ENCODE results near the gene FKBP5. TPM values are rescaled to one million over a fixed set of nuclear protein-coding genes. Genes with fewer than 3 reads are reported as not detected.
"Not testable (repeated sequence)": the region's sequence is repeated elsewhere in the genome, so short reads cannot be mapped to it uniquely, and the experiment has no call there.

FKBP5 gene
- total RNA-seq, 1 experiment from 2014 or later = 28.3 TPM

DNA sequence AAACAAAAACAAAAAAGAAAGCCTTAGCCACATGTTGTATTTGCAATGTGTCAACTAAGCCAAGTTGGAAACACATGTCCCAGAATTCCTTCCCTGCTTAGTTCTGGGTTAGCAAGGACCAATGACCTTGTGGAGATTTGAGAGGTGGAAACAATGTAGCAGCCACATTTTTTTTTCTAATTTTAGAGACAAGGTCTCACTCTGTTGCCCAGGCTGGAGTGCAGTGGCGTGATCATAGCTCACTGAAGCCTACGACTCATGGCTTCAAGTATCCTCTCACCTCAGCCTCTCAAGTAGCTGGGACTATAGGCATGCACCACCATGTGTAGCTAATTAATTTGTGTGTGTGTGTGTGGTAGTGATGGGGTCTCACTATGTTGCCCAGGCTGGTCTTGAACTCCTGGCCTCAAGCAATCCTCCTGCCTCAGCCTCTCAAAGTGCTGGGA lies 117.8 kb downstream of the FKBP5 start:
- H3K9me2 ChIP-seq (replicated peaks; ENCODE audit: insufficient read depth, low read length); H3K4me2 ChIP-seq (ENCODE audit: low read depth, low read length, poor library complexity, severe bottlenecking); H3K9me3 ChIP-seq (ENCODE audit: low read length); H2AFZ ChIP-seq (ENCODE audit: low read length); H3K4me1 ChIP-seq (ENCODE audit: low read length); H3K4me3 ChIP-seq (ENCODE audit: low read length); H3K9ac ChIP-seq (ENCODE audit: low read length); H3K79me2 ChIP-seq (ENCODE audit: low read length); H3K27me3 ChIP-seq (ENCODE audit: low read length); H3K27ac ChIP-seq (ENCODE audit: low read length); DNase-seq; H4K20me1 ChIP-seq (ENCODE audit: insufficient read depth, low read depth, low read length): not testable (repeated sequence)
- H3K36me3 ChIP-seq (ENCODE audit: insufficient read depth, low read length) = 0 out of 2 replicates have a peak, but pooled peaks cover 12% of the 10 kb centered on the region

DNA sequence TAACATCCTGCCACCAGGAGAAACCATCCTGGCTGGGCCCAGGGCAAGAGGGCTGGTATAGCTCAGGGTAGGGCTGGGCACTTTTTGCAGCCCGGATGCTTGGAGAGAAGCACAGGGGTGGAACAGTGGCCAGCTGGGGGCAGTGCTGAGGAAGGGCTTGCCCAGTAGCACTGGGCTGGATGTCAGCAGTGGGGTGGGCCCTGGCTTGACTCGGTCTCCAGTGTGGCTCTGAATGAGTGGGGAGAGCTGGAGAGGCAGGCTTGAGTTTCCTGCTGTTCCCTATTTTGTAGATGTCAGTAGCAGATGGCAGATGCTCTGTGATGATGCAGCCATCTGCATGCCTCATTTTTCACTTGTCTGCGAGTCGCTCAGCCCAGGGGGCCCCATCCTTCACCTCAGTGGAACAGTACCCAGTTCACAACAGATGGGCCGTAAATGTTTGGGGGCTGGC lies 119.7 kb downstream of the FKBP5 start:
- Histone ChIP-seq H3K9ac (ENCODE audit: low read length) (no peak overlapping the region), H3K79me2 (ENCODE audit: low read length) (no peaks in the 10 kb centered on the region), H3K36me3 (ENCODE audit: insufficient read depth, low read length) (0 out of 2 replicates have a peak, but pooled peaks cover 5% of the 10 kb centered on the region), H3K27ac (ENCODE audit: low read length) (no peak overlapping the region), H4K20me1 (ENCODE audit: insufficient read depth, low read depth, low read length) (no peaks in the 10 kb centered on the region), H3K4me1 (ENCODE audit: low read length) (no peaks in the 10 kb centered on the region), H2AFZ (ENCODE audit: low read length) (no peak overlapping the region), H3K9me3 (ENCODE audit: low read length) (no peaks in the 10 kb centered on the region), H3K4me2 (ENCODE audit: low read depth, low read length, poor library complexity, severe bottlenecking) (no peak overlapping the region), H3K9me2 (replicated peaks; ENCODE audit: insufficient read depth, low read length) (no peaks in the 10 kb centered on the region), H3K27me3 (ENCODE audit: low read length) (no peaks in the 10 kb centered on the region), H3K4me3 (ENCODE audit: low read length) (no peak overlapping the region)
- DNase-seq = peak; percentile 68

DNA sequence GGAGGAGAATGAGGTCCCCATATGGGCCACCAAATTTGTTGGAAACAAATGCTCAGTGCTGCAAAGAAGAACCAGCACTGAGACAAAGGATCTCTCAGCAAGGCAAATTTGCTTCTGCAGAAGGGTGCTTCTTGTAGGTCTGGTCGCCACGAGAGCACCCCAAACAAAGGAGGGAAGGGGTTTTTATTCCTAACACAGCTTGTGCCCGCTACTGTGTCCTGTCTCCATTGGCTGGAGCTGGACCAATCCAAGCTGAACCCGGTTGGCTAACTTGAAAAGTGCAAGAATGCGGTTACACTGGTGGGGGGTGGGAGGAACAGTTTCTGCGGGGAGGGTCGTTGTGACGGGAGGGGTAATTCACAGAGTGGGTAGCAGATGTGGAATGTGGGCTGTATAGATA lies 121.9 kb downstream of the FKBP5 start:
- Histone ChIP-seq H2AFZ (ENCODE audit: low read length) (no peak overlapping the region), H3K9me2 (replicated peaks; ENCODE audit: insufficient read depth, low read length) (no peaks in the 10 kb centered on the region), H3K9me3 (ENCODE audit: low read length) (no peaks in the 10 kb centered on the region), H3K27ac (ENCODE audit: low read length) (no peak overlapping the region), H4K20me1 (ENCODE audit: insufficient read depth, low read depth, low read length) (no peaks in the 10 kb centered on the region), H3K36me3 (ENCODE audit: insufficient read depth, low read length) (no peaks in the 10 kb centered on the region), H3K4me1 (ENCODE audit: low read length) (no peaks in the 10 kb centered on the region), H3K79me2 (ENCODE audit: low read length) (no peaks in the 10 kb centered on the region), H3K4me2 (ENCODE audit: low read depth, low read length, poor library complexity, severe bottlenecking) (no peak overlapping the region), H3K27me3 (ENCODE audit: low read length) (no peaks in the 10 kb centered on the region), H3K9ac (ENCODE audit: low read length) (no peak overlapping the region), H3K4me3 (ENCODE audit: low read length) (no peak overlapping the region)
- no peak for DNase-seq

DNA sequence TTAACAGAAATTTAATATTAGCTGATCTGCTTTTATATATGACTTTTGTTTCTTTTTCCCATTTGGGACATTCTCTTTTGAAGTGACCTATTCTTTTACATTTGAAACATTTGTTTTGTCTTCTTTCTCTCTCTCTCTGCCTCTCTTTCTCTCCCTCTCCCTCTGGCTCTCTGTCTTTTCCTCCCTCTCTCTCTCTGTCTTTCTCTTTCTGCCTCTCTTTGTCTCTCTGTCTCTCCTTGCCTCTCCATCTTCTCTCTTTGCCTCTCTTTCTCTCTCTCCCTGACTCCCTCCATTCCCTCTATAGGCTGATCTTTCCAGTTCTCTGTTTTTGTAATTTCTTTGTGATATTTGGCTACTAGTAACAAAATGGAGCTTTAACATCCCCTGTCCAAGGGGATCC lies 124.0 kb downstream of the FKBP5 start:
- H3K79me2 ChIP-seq (ENCODE audit: low read length) = no peaks in the 10 kb centered on the region
- H3K27ac ChIP-seq (ENCODE audit: low read length) = no peak overlapping the region
- no peaks in the 10 kb centered on the region for H3K27me3 ChIP-seq (ENCODE audit: low read length)
- H3K9ac ChIP-seq (ENCODE audit: low read length) = no peak overlapping the region
- H3K4me1 ChIP-seq (ENCODE audit: low read length) = no peaks in the 10 kb centered on the region
- no peaks in the 10 kb centered on the region for H3K36me3 ChIP-seq (ENCODE audit: insufficient read depth, low read length)
- no peak overlapping the region for H3K4me3 ChIP-seq (ENCODE audit: low read length)
- no peaks in the 10 kb centered on the region for H3K9me3 ChIP-seq (ENCODE audit: low read length)
- H4K20me1 ChIP-seq (ENCODE audit: insufficient read depth, low read depth, low read length) = no peaks in the 10 kb centered on the region
- no peaks in the 10 kb centered on the region for H3K9me2 ChIP-seq (replicated peaks; ENCODE audit: insufficient read depth, low read length)
- DNase-seq = no peak
- H2AFZ ChIP-seq (ENCODE audit: low read length) = no peak overlapping the region
- H3K4me2 ChIP-seq (ENCODE audit: low read depth, low read length, poor library complexity, severe bottlenecking) = no peak overlapping the region

DNA sequence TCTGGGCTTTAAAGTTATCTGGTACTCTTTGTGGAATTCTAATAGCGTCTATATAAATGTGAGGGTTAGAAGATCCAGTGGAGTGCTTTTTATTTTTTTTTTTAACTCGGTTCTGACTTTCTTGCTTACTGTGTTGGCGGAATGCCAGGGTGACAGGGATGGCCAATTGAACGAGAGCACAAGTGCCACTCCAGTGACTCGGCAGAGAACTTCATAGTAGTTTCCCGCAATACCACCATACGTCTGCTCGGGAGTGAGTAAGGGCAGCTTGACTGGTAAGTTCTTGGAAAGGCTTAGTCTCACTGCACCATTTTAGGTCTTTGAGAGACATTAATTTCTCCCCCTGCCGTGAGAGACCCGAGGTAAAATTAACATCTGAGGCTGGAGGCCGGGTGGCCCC lies 126.7 kb downstream of the FKBP5 start:
- Histone ChIP-seq H3K9ac (ENCODE audit: low read length) (no peak overlapping the region), H2AFZ (ENCODE audit: low read length) (no peak overlapping the region), H3K27ac (ENCODE audit: low read length) (no peak overlapping the region), H3K4me3 (ENCODE audit: low read length) (no peak overlapping the region), H3K9me3 (ENCODE audit: low read length) (no peaks in the 10 kb centered on the region), H3K79me2 (ENCODE audit: low read length) (no peaks in the 10 kb centered on the region), H3K9me2 (replicated peaks; ENCODE audit: insufficient read depth, low read length) (no peaks in the 10 kb centered on the region), H3K36me3 (ENCODE audit: insufficient read depth, low read length) (no peaks in the 10 kb centered on the region), H3K4me2 (ENCODE audit: low read depth, low read length, poor library complexity, severe bottlenecking) (no peak overlapping the region), H3K27me3 (ENCODE audit: low read length) (no peaks in the 10 kb centered on the region), H4K20me1 (ENCODE audit: insufficient read depth, low read depth, low read length) (no peaks in the 10 kb centered on the region), H3K4me1 (ENCODE audit: low read length) (no peaks in the 10 kb centered on the region)
- DNase-seq = peak; percentile 36

DNA sequence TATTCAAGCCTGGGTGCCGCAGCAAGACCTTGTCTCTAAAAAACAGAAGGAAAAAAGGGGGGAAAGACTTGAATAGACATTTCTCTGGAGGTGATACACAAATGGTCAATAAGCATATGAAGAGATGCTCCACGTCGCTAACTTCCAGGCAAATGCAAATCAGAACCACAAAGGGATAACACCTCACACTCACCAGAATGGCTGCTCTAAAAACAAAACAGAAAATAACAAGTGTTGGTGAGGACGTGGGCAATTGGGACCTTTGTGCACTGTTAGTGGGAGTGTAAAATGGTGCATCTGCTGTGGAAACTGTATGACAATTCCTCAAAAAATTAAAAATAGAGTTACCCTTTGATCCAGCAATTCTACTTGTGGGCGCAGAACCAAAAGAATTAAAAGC lies 127.6 kb downstream of the FKBP5 start:
- Histone ChIP-seq H3K27me3 (ENCODE audit: low read length) (no peaks in the 10 kb centered on the region), H3K9me2 (replicated peaks; ENCODE audit: insufficient read depth, low read length) (no peaks in the 10 kb centered on the region), H3K27ac (ENCODE audit: low read length) (no peak overlapping the region), H3K79me2 (ENCODE audit: low read length) (no peaks in the 10 kb centered on the region), H3K9me3 (ENCODE audit: low read length) (no peaks in the 10 kb centered on the region), H3K36me3 (ENCODE audit: insufficient read depth, low read length) (no peaks in the 10 kb centered on the region), H4K20me1 (ENCODE audit: insufficient read depth, low read depth, low read length) (no peaks in the 10 kb centered on the region), H3K4me3 (ENCODE audit: low read length) (no peak overlapping the region), H3K4me1 (ENCODE audit: low read length) (no peaks in the 10 kb centered on the region), H3K4me2 (ENCODE audit: low read depth, low read length, poor library complexity, severe bottlenecking) (no peak overlapping the region), H2AFZ (ENCODE audit: low read length) (no peak overlapping the region), H3K9ac (ENCODE audit: low read length) (no peak overlapping the region)
- peak; percentile 27 for DNase-seq

DNA sequence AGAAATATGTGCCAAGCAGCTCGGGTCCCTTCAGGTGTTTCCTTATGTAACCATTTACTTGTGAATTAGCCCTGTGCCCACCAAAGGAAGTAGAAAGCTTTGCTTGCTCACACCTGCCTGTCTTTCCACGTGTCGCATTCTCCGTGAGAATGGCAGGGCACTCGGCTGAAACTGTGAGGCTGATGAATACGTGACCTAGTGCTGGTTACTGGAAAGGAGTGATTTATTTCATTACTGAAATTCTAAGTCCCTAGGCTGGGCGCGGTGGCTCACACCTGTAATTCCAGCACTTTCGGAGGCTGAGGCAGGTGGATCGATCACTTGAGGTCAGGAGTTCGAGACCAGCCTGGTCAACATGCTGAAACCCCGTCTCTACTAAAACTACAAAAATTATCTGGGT lies 130.1 kb downstream of the FKBP5 start:
- H3K9me3 ChIP-seq (ENCODE audit: low read length) = no peaks in the 10 kb centered on the region
- DNase-seq = peak; percentile 28
- H3K36me3 ChIP-seq (ENCODE audit: insufficient read depth, low read length) = no peaks in the 10 kb centered on the region
- no peaks in the 10 kb centered on the region for H4K20me1 ChIP-seq (ENCODE audit: insufficient read depth, low read depth, low read length)
- H3K79me2 ChIP-seq (ENCODE audit: low read length) = no peaks in the 10 kb centered on the region
- no peaks in the 10 kb centered on the region for H3K4me1 ChIP-seq (ENCODE audit: low read length)
- no peak overlapping the region for H3K4me3 ChIP-seq (ENCODE audit: low read length)
- no peak overlapping the region for H3K9ac ChIP-seq (ENCODE audit: low read length)
- H3K4me2 ChIP-seq (ENCODE audit: low read depth, low read length, poor library complexity, severe bottlenecking) = no peak overlapping the region
- no peaks in the 10 kb centered on the region for H3K9me2 ChIP-seq (replicated peaks; ENCODE audit: insufficient read depth, low read length)
- H3K27me3 ChIP-seq (ENCODE audit: low read length) = no peaks in the 10 kb centered on the region
- H2AFZ ChIP-seq (ENCODE audit: low read length) = no peak overlapping the region
- no peak overlapping the region for H3K27ac ChIP-seq (ENCODE audit: low read length)

DNA sequence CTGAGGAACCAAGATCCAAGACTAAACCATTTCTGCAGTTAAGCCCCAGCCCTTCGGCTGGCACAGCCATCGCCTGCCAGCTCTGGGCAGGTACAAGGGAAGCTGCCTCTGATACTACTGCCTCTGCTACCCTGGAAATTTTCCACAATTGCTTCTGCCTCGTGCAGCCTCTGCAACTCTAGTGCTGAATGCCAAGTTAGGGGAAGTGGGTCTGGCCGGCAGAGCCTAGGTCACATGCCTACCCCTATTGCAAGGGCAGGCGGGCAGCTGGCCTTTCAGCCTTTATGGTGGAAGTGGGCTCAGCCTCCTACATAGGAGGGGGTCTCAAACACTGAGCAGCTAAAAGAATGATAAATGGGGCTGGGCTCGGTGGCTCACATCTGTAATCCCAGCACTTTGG lies 131.5 kb downstream of the FKBP5 start:
- Histone ChIP-seq H3K4me2 (ENCODE audit: low read depth, low read length, poor library complexity, severe bottlenecking) (no peak overlapping the region), H3K27ac (ENCODE audit: low read length) (no peak overlapping the region), H4K20me1 (ENCODE audit: insufficient read depth, low read depth, low read length) (no peaks in the 10 kb centered on the region), H3K4me3 (ENCODE audit: low read length) (no peak overlapping the region), H3K4me1 (ENCODE audit: low read length) (no peaks in the 10 kb centered on the region), H3K36me3 (ENCODE audit: insufficient read depth, low read length) (no peaks in the 10 kb centered on the region), H3K9ac (ENCODE audit: low read length) (no peak overlapping the region), H3K9me3 (ENCODE audit: low read length) (no peaks in the 10 kb centered on the region), H3K9me2 (replicated peaks; ENCODE audit: insufficient read depth, low read length) (no peaks in the 10 kb centered on the region), H3K27me3 (ENCODE audit: low read length) (no peaks in the 10 kb centered on the region), H2AFZ (ENCODE audit: low read length) (no peak overlapping the region), H3K79me2 (ENCODE audit: low read length) (no peaks in the 10 kb centered on the region)
- DNase-seq = peak; percentile 30

DNA sequence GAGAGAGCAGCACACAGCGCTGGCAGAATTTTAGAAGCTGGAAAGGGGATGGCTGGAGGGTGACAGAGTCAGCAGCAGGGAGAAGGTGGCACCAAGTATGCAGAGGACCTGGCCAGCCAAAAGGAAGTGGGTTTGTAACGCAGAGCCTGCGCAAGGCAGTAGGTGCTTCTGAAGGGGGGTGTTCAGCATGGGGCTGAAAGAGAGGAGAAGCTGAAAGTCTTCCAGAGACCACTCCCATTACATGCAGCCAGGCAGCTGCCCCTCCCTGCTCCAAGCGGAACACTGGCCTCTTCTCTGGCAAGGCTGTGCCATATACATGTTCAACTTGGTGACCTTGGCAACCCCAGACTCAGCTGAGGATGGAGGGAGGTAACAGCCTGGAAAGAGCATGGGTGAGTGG lies 133.9 kb downstream of the FKBP5 start:
- H3K4me1 ChIP-seq (ENCODE audit: low read length) = no peaks in the 10 kb centered on the region
- DNase-seq = peak; percentile 28
- H3K9me2 ChIP-seq (replicated peaks; ENCODE audit: insufficient read depth, low read length) = no peaks in the 10 kb centered on the region
- H3K4me2 ChIP-seq (ENCODE audit: low read depth, low read length, poor library complexity, severe bottlenecking) = no peak overlapping the region
- no peak overlapping the region for H3K27ac ChIP-seq (ENCODE audit: low read length)
- H3K9ac ChIP-seq (ENCODE audit: low read length) = no peak overlapping the region
- no peak overlapping the region for H2AFZ ChIP-seq (ENCODE audit: low read length)
- H3K79me2 ChIP-seq (ENCODE audit: low read length) = no peaks in the 10 kb centered on the region
- H3K36me3 ChIP-seq (ENCODE audit: insufficient read depth, low read length) = no peaks in the 10 kb centered on the region
- H3K4me3 ChIP-seq (ENCODE audit: low read length) = no peak overlapping the region
- no peaks in the 10 kb centered on the region for H3K27me3 ChIP-seq (ENCODE audit: low read length)
- no peaks in the 10 kb centered on the region for H4K20me1 ChIP-seq (ENCODE audit: insufficient read depth, low read depth, low read length)
- H3K9me3 ChIP-seq (ENCODE audit: low read length) = peaks cover 9% of the 10 kb centered on the region

Data from Karpas-422 (cell line).